Parathyroid adenoma (tissue), 2 donors: ENCODE measurements around the gene RAB3B.
"Not testable (repeated sequence)": the region's sequence is repeated elsewhere in the genome, so short reads cannot be mapped to it uniquely, and the experiment has no call there.

Source experiments
- H2AFZ ChIP-seq: fragments of 300-600 bp; sonication (generic); one replicate; pipeline ENCODE4 v1.7.0; 2017; ENCODE audit warnings: antibody characterized with exemption, mild to moderate bottlenecking
- H3K27ac ChIP-seq: fragments of 300-600 bp; sonication (generic); one replicate; pipeline ENCODE4 v1.7.0; 2017
- H3K27me3 ChIP-seq: fragments of 300-600 bp; sonication (generic); one replicate; pipeline ENCODE4 v1.7.0; 2017; ENCODE audit warnings: low read length; ENCODE audit not compliant: control insufficient read depth, insufficient read depth
- H3K36me3 ChIP-seq: fragments of 300-600 bp; sonication (generic); one replicate; pipeline ENCODE4 v1.7.0; 2017; ENCODE audit warnings: low read length; ENCODE audit not compliant: control insufficient read depth, insufficient read depth
- H3K4me1 ChIP-seq: fragments of 300-600 bp; sonication (generic); one replicate; pipeline ENCODE4 v1.7.0; 2017; ENCODE audit warnings: control low read depth
- H3K4me2 ChIP-seq: fragments of 300-600 bp; sonication (generic); one replicate; pipeline ENCODE4 v1.7.0; 2017; ENCODE audit warnings: low read length
- H3K4me3 ChIP-seq: fragments of 300-600 bp; sonication (generic); one replicate; pipeline ENCODE4 v1.7.0; 2017; ENCODE audit warnings: low read depth, low read length
- H3K79me2 ChIP-seq: fragments of 300-600 bp; sonication (generic); one replicate; pipeline ENCODE4 v1.7.0; 2017; ENCODE audit warnings: control low read depth
- H3K9ac ChIP-seq: fragments of 300-600 bp; sonication (generic); one replicate; pipeline ENCODE4 v1.7.0; 2017; ENCODE audit warnings: mild to moderate bottlenecking
- H3K9me3 ChIP-seq: fragments of 300-600 bp; sonication (generic); one replicate; pipeline ENCODE4 v1.7.0; 2017; ENCODE audit warnings: low read length; ENCODE audit not compliant: control insufficient read depth
- CTCF ChIP-seq: fragments of 300-600 bp; sonication (generic); IDR thresholded peaks from one replicate; pipeline ENCODE4 v1.7.0; 2017; ENCODE audit warnings: antibody characterized with exemption, mild to moderate bottlenecking
- donor health status: primary hyperparathyroidism.

RAB3B gene

GRCh38 chr1:51875291-51875772 is 115.2 kb downstream of the RAB3B start:
- Histone ChIP-seq H2AFZ (no peak overlapping the region), H3K27me3 (no peaks in the 10 kb centered on the region), H3K4me2 (no peak overlapping the region), H3K27ac (no peak overlapping the region), H3K79me2 (peaks cover 39% of the 10 kb centered on the region), H3K9ac (no peak overlapping the region), H3K4me1 (peaks cover 5% of the 10 kb centered on the region), H3K4me3 (no peak overlapping the region), H3K9me3 (no peaks in the 10 kb centered on the region), H3K36me3 (no peaks in the 10 kb centered on the region)
- TF ChIP-seq CTCF: no peak

DNA sequence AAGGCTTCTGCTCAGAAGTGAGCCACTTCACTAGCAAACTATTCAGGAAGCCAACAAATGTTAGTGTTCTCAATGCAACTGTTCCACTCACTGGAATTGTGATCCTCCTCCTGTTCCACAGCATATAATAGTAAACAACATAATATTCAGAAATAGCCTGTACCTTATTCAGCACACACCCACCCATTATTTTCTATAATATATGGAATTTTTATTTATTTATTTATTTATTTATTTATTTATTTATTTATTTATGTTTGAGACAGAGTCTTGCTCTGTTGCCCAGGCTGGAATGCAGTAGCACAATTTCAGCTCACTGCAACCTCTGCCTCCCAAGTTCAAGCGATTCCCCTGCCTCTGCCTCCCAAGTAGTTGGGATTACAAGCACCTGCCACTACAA is 117.2 kb downstream of the RAB3B start:
- not testable (repeated sequence) for H3K4me3 ChIP-seq, H3K4me1 ChIP-seq
- peaks cover 39% of the 10 kb centered on the region for H3K79me2 ChIP-seq

DNA sequence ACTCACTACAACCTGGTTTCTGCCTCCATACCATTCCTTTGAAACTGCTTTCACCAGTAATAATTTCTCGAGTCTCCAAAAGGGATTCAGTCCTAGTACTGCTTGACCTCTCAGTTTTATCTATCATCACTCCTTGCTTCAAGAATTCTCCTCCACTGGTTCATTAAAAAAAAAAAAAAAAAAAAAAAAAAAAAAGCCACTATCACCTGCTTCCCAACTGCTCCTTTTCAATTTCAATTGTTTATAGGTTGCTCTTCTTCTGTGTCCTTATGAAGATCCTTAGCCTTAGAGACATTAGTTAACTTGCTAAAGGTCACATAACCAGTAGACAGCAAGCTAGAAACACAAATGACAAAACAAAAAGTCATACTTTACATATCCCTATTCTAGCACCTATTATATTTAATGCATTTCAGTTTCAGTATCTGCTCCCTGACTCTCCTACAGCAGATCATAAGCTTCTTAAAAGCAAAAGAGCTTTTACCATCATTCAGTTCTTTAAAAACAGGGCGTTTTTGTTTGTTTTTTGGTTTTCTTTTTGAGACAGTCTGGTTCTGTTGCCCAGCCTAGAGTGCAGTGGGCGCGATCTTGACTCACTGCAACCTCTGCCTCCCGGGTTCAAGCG is 119.0 kb downstream of the RAB3B start:
- Histone ChIP-seq H3K36me3 (no peaks in the 10 kb centered on the region), H3K27me3 (no peaks in the 10 kb centered on the region), H3K27ac (no peak overlapping the region), H3K4me2 (no peak overlapping the region), H3K9me3 (no peaks in the 10 kb centered on the region), H3K79me2 (peaks cover 23% of the 10 kb centered on the region), H2AFZ (no peak overlapping the region), H3K9ac (no peak overlapping the region), H3K4me3 (no peak overlapping the region), H3K4me1 (peaks cover 3% of the 10 kb centered on the region)
- no peak for TF ChIP-seq CTCF

More for the DNA sequence above, 117.2 kb downstream of the RAB3B start:
- H3K27me3 ChIP-seq, H3K9ac ChIP-seq, H2AFZ ChIP-seq, H3K36me3 ChIP-seq, H3K27ac ChIP-seq, H3K4me2 ChIP-seq, H3K9me3 ChIP-seq: not testable (repeated sequence)

GRCh38 chr1:51870603-51871350 is 119.7 kb downstream of the RAB3B start:
- no peak overlapping the region for H3K4me3 ChIP-seq
- no peak overlapping the region for H3K9ac ChIP-seq
- H3K79me2 ChIP-seq: peaks cover 21% of the 10 kb centered on the region
- peaks cover 3% of the 10 kb centered on the region for H3K4me1 ChIP-seq
- H3K9me3 ChIP-seq: no peaks in the 10 kb centered on the region
- H3K27ac ChIP-seq: no peak overlapping the region
- TF ChIP-seq CTCF: no peak
- no peak overlapping the region for H2AFZ ChIP-seq
- H3K36me3 ChIP-seq: no peaks in the 10 kb centered on the region
- H3K27me3 ChIP-seq: no peaks in the 10 kb centered on the region
- no peak overlapping the region for H3K4me2 ChIP-seq

GRCh38 chr1:51867479-51868232 is 122.8 kb downstream of the RAB3B start:
- Histone ChIP-seq H3K79me2 (peaks cover 10% of the 10 kb centered on the region), H3K27ac (no peak overlapping the region), H3K4me2 (no peak overlapping the region), H3K9me3 (no peaks in the 10 kb centered on the region), H3K36me3 (no peaks in the 10 kb centered on the region), H3K27me3 (no peaks in the 10 kb centered on the region), H2AFZ (no peak overlapping the region), H3K4me1 (peaks cover 3% of the 10 kb centered on the region), H3K9ac (no peak overlapping the region), H3K4me3 (no peak overlapping the region)
- no peak for TF ChIP-seq CTCF
